Panc1 (cell line): ENCODE measurements around the gene COA5. TPM values are rescaled to one million over a fixed set of nuclear protein-coding genes. Genes with fewer than 3 reads are reported as not detected.

Experiments
- ATAC-seq: fragments of 200-7000 bp; cut with Tn5 transposase; 2 replicates; pipeline ENCODE4 v1.9.1; 2020; ENCODE audit warnings: mild to moderate bottlenecking, moderate library complexity
- BruUV-seq: library from RNA; stranded (reverse); fragments of 400-500 nt; replicated peaks from 2 replicates; lab custom pipeline; 2021; lab: Mats Ljungman, UMichigan
- CTCF ChIA-PET: fragments of 300-600 bp; sonication (Branson Sonifier 250); formaldehyde crosslinking; loops from one replicate; lab custom pipeline; 2022; ENCODE audit warnings: antibody characterized with exemption; lab: Charles Lee
- POLR2A ChIA-PET: fragments of 300-600 bp; sonication (Branson Sonifier 250); formaldehyde crosslinking; loops from one replicate; lab custom pipeline; 2022; ENCODE audit warnings: antibody characterized with exemption; lab: Charles Lee
- DNase-seq: peaks from one replicate; pipeline ENCODE4 v3.0.0-alpha.2; 2010; ENCODE audit warnings: low read depth, low spot score
- H3K27ac ChIP-seq: 2 replicates; pipeline ENCODE4 v1.5.1; 2011; ENCODE audit warnings: mild to moderate bottlenecking, low read length, inconsistent platforms
- H3K27me3 ChIP-seq: fragments of 200-500 bp; sonication (Bioruptor generic); 2 replicates; pipeline ENCODE4 v1.6.0; 2014; ENCODE audit warnings: low read length, inconsistent platforms; ENCODE audit not compliant: control insufficient read depth, insufficient read depth
- H3K36me3 ChIP-seq: fragments of 200-500 bp; sonication (Bioruptor generic); 2 replicates; pipeline ENCODE4 v1.5.1; 2014; ENCODE audit warnings: inconsistent platforms, mild to moderate bottlenecking, low read length, moderate library complexity; ENCODE audit not compliant: control insufficient read depth, insufficient read depth
- H3K4me1 ChIP-seq: 2 replicates; pipeline ENCODE4 v1.5.1; 2011; ENCODE audit warnings: inconsistent platforms, mild to moderate bottlenecking, low read length, moderate library complexity; ENCODE audit not compliant: control insufficient read depth, insufficient read depth
- H3K4me3 ChIP-seq, 2 experiments: 2 replicates each; pipeline ENCODE4 v1.5.1; 2011 to 2012; ENCODE audit warnings: low read depth in 2 of 2, low read length in 2 of 2, mild to moderate bottlenecking in 2 of 2, inconsistent platforms in 1 of 2, moderate library complexity in 1 of 2
- H3K9me3 ChIP-seq: fragments of 200-500 bp; sonication (Bioruptor generic); 2 replicates; pipeline ENCODE4 v1.5.1; 2014; ENCODE audit warnings: low read depth, mild to moderate bottlenecking, inconsistent platforms, low read length, moderate library complexity; ENCODE audit not compliant: control insufficient read depth, insufficient read depth
- CTCF ChIP-seq: fragments of 450-650 bp; IDR thresholded peaks from 2 replicates; pipeline ENCODE4 v1.5.1; 2017; ENCODE audit warnings: mild to moderate bottlenecking
- POLR2AphosphoS5 ChIP-seq: IDR thresholded peaks from 2 replicates; pipeline ENCODE4 v1.6.1; 2012; ENCODE audit warnings: mild to moderate bottlenecking, low read depth, low read length, moderate library complexity
- REST ChIP-seq, 2 experiments: IDR thresholded peaks; 2 replicates each; pipeline ENCODE4 v1.6.1; 2011 to 2012; ENCODE audit warnings: low read depth in 2 of 2, control low read depth in 1 of 2, low read length in 1 of 2, mild to moderate bottlenecking in 1 of 2, moderate library complexity in 1 of 2; ENCODE audit not compliant: insufficient read depth in 1 of 2
- SIN3A ChIP-seq: IDR thresholded peaks from 2 replicates; pipeline ENCODE4 v1.6.1; 2012; ENCODE audit warnings: low read depth, mild to moderate bottlenecking, low read length, moderate library complexity, borderline replicate concordance; ENCODE audit not compliant: insufficient read depth
- TCF7L2 ChIP-seq: IDR thresholded peaks from 2 replicates; pipeline ENCODE4 v1.6.1; 2011; ENCODE audit warnings: mild to moderate bottlenecking, low read depth, low read length, inconsistent platforms
- in situ Hi-C: cut with HindIII; loops from 2 replicates; pipeline ENCODE4 v1.10.0; 2016; ENCODE audit warnings: low sequenced_read_pairs, low pct_unique_long_range_greater_than_20kb
- intact Hi-C: fragments of 100-400 bp; cut with micrococcal nuclease; formaldehyde crosslinking; loops from one replicate; pipeline ENCODE4 v1.10.0; 2022; ENCODE audit not compliant: unreplicated experiment
- total RNA-seq: library from RNA; stranded (reverse); gene quantifications from one replicate; pipeline ENCODE4 v1.2.1, GENCODE V29; 2021; ENCODE audit not compliant: unreplicated experiment

Gene COA5
- total RNA-seq, 1 experiment from 2014 or later = 20.6 TPM

- ATAC-seq (no peak), DNase-seq (no peak)
- intact Hi-C loops (no loop called here), in situ Hi-C loops (no loop called here)
- no peaks in the 10 kb centered on the region for H3K36me3 ChIP-seq
- H3K27ac ChIP-seq = no peak overlapping the region
- H3K4me1 ChIP-seq = no peaks in the 10 kb centered on the region
- POLR2A ChIA-PET = no interaction called here
- no peak overlapping the region for H3K4me3 ChIP-seq
- no peaks in the 10 kb centered on the region for H3K27me3 ChIP-seq
- H3K9me3 ChIP-seq = no peaks in the 10 kb centered on the region
- CTCF ChIA-PET = interaction anchor here (1.6 kb wide), 1 partner anchor 18 kb away, joined by 4 read pairs; no protein-coding TSS in a partner anchor
- no TSS peak for BruUV-seq
- TF ChIP-seq POLR2AphosphoS5 = no peak
- no peak for TF ChIP-seq SIN3A
- TF ChIP-seq REST (IDR thresholded peaks at IDR 0.05; ENCODE audit: insufficient read depth in 1 of 2, low read depth in 2 of 2, low read length in 1 of 2) = no peak
- no peak for TF ChIP-seq CTCF
- no peak for TF ChIP-seq TCF7L2
Observed at GRCh38 chr2:98586551-98587140, 21.7 kb downstream of the COA5 start.

GRCh38 chr2:98585386-98585785, 22.9 kb downstream of the COA5 start:
- POLR2A ChIA-PET = no interaction called here
- BruUV-seq = no TSS peak
- no peak for ATAC-seq
- no peaks in the 10 kb centered on the region for H3K27me3 ChIP-seq
- intact Hi-C loops = no loop called here
- H3K4me3 ChIP-seq = no peak overlapping the region
- in situ Hi-C loops = no loop called here
- no peaks in the 10 kb centered on the region for H3K36me3 ChIP-seq
- H3K27ac ChIP-seq = no peak overlapping the region
- no peaks in the 10 kb centered on the region for H3K4me1 ChIP-seq
- CTCF ChIA-PET = interaction anchor here (1.6 kb wide), 1 partner anchor 16 kb away, joined by 4 read pairs; no protein-coding TSS in a partner anchor
- DNase-seq = no peak
- TF ChIP-seq CTCF = no peak
- TF ChIP-seq POLR2AphosphoS5 = no peak
- TF ChIP-seq SIN3A = no peak
- no peak for TF ChIP-seq REST (IDR thresholded peaks at IDR 0.05; ENCODE audit: insufficient read depth in 1 of 2, low read depth in 2 of 2, low read length in 1 of 2)
- TF ChIP-seq TCF7L2 = no peak
- no peaks in the 10 kb centered on the region for H3K9me3 ChIP-seq
